Smooth muscle cell (in vitro differentiated cells): ENCODE results near the gene TENM3. TPM values are rescaled to one million over a fixed set of nuclear protein-coding genes. Genes with fewer than 3 reads are reported as not detected.

Source experiments
- DNase-seq: peaks from one replicate; lab custom pipeline; 2025; ENCODE audit not compliant: unreplicated experiment; lab: John Stamatoyannopoulos, UW
- H2AFZ ChIP-seq: fragments of 200-600 bp; sonication (generic); 2 replicates; pipeline ENCODE4 v1.6.0; 2016; ENCODE audit warnings: antibody characterized with exemption, low read depth, mild to moderate bottlenecking
- H3F3A ChIP-seq: fragments of 200-600 bp; sonication (generic); 2 replicates; pipeline ENCODE4 v1.6.0; 2017; ENCODE audit warnings: antibody characterized with exemption, low read depth
- H3K27ac ChIP-seq: fragments of 200-600 bp; sonication (generic); 2 replicates; pipeline ENCODE4 v1.5.1; 2016; ENCODE audit warnings: low read depth, mild to moderate bottlenecking
- H3K27me3 ChIP-seq: fragments of 200-600 bp; sonication (generic); 2 replicates; pipeline ENCODE4 v1.6.1; 2016; ENCODE audit warnings: low read depth, mild to moderate bottlenecking
- H3K36me3 ChIP-seq: fragments of 200-600 bp; sonication (generic); 2 replicates; pipeline ENCODE4 v1.5.1; 2016; ENCODE audit warnings: low read depth
- H3K4me1 ChIP-seq: fragments of 200-600 bp; sonication (generic); 2 replicates; pipeline ENCODE4 v1.5.1; 2016; ENCODE audit warnings: low read depth
- H3K4me2 ChIP-seq: fragments of 200-600 bp; sonication (generic); 2 replicates; pipeline ENCODE4 v1.6.0; 2016; ENCODE audit warnings: mild to moderate bottlenecking
- H3K4me3 ChIP-seq: fragments of 200-600 bp; sonication (generic); 2 replicates; pipeline ENCODE4 v1.5.1; 2016; ENCODE audit warnings: mild to moderate bottlenecking
- H3K79me2 ChIP-seq: fragments of 200-600 bp; sonication (generic); 2 replicates; pipeline ENCODE4 v1.6.0; 2016; ENCODE audit warnings: low read depth, mild to moderate bottlenecking
- H3K9ac ChIP-seq: fragments of 200-600 bp; sonication (generic); 2 replicates; pipeline ENCODE4 v1.6.0; 2016; ENCODE audit warnings: low read depth
- H3K9me3 ChIP-seq: fragments of 200-600 bp; sonication (generic); replicated peaks from 2 replicates; pipeline ENCODE4 v1.5.1; 2016; ENCODE audit warnings: low read depth
- H4K20me1 ChIP-seq: fragments of 200-600 bp; sonication (generic); 2 replicates; pipeline ENCODE4 v1.6.0; 2016; ENCODE audit warnings: low read depth
- CTCF ChIP-seq: fragments of 200-600 bp; sonication (generic); IDR thresholded peaks from 2 replicates; pipeline ENCODE4 v1.5.1; 2017; ENCODE audit warnings: borderline replicate concordance, mild to moderate bottlenecking, antibody characterized with exemption; ENCODE audit not compliant: insufficient read depth, poor library complexity, severe bottlenecking
- WGBS: methylation state at CpG from one replicate; pipeline ENCODE4 v1.1.7; 2016; ENCODE audit warnings: low lambda C conversion rate; 5-methylcytosine and 5-hydroxymethylcytosine counted together
- polyA plus RNA-seq: library from polyadenylated mRNA; unstranded; fragments of >200 nt; fragmentation: Nextera tagmentation; extraction: Ambion mirVana; gene quantifications from 2 replicates; pipeline ENCODE4 v1.2.1, GENCODE V29; 2016
- total RNA-seq: library from RNA; depleted of rRNA; stranded (reverse); fragments of >200 nt; gene quantifications from 2 replicates; pipeline ENCODE4 v1.2.3, GENCODE V29; 2014

The TENM3 gene
- total and polyA plus RNA-seq, 2 experiments from 2014 or later = 46.9 to 295 TPM

- Histone ChIP-seq H3K27ac (no peak overlapping the region), H3F3A (no peaks in the 10 kb centered on the region), H3K4me1 (no peaks in the 10 kb centered on the region), H3K27me3 (no peaks in the 10 kb centered on the region), H3K9me3 (no peaks in the 10 kb centered on the region), H3K36me3 (peaks cover 5% of the 10 kb centered on the region), H2AFZ (no peak overlapping the region), H4K20me1 (no peaks in the 10 kb centered on the region), H3K9ac (no peak overlapping the region), H3K79me2 (peaks cover 6% of the 10 kb centered on the region), H3K4me2 (no peak overlapping the region), H3K4me3 (no peak overlapping the region)
- WGBS = 84% methylated on average over 8 of the region's 8 CpGs
- DNase-seq = no peak
- no peak for TF ChIP-seq CTCF
Measured at GRCh38 chr4:182429896-182430295, 186.7 kb downstream of the TENM3 start.

GRCh38 chr4:182432819-182433218, 189.6 kb downstream of the TENM3 start:
- TF ChIP-seq CTCF = no peak
- Histone ChIP-seq H3K36me3 (peaks cover 5% of the 10 kb centered on the region), H3K4me2 (no peak overlapping the region), H2AFZ (no peak overlapping the region), H3K4me1 (no peaks in the 10 kb centered on the region), H3K27me3 (no peaks in the 10 kb centered on the region), H3F3A (no peaks in the 10 kb centered on the region), H3K9ac (no peak overlapping the region), H3K79me2 (no peaks in the 10 kb centered on the region), H3K4me3 (no peak overlapping the region), H3K27ac (no peak overlapping the region), H3K9me3 (no peaks in the 10 kb centered on the region), H4K20me1 (no peaks in the 10 kb centered on the region)
- WGBS = 100% methylated on average over 1 of the region's 1 CpG
- DNase-seq = no peak

DNA sequence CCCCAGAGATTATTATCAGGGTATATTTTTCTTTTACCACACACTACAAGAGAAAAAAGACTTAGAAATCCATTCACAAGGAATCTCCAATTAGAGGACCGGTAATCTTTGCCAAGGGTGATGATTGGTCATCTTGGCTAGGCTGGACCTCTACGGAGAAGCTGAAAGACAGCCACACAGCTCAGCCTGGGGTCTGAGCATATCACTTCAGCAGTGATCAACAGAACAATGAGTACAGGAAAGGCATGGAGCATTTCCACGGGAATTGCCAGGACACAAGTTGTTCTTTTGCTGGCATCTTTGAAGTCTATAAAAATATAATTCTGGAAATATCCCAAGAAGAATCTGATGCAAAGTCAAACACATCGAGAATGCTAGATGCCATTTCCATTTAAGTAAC, 191.5 kb downstream of the TENM3 start:
- Histone ChIP-seq H3K9ac (no peak overlapping the region), H3K36me3 (peaks cover 5% of the 10 kb centered on the region), H3K27me3 (no peaks in the 10 kb centered on the region), H3K9me3 (no peaks in the 10 kb centered on the region), H3K79me2 (no peaks in the 10 kb centered on the region), H3K4me3 (no peak overlapping the region), H3K4me1 (no peaks in the 10 kb centered on the region), H3K4me2 (no peak overlapping the region), H2AFZ (no peak overlapping the region), H4K20me1 (no peaks in the 10 kb centered on the region), H3F3A (no peaks in the 10 kb centered on the region), H3K27ac (no peak overlapping the region)
- 94% methylated on average over 4 of the region's 4 CpGs for WGBS
- TF ChIP-seq CTCF = no peak
- DNase-seq = no peak

DNA sequence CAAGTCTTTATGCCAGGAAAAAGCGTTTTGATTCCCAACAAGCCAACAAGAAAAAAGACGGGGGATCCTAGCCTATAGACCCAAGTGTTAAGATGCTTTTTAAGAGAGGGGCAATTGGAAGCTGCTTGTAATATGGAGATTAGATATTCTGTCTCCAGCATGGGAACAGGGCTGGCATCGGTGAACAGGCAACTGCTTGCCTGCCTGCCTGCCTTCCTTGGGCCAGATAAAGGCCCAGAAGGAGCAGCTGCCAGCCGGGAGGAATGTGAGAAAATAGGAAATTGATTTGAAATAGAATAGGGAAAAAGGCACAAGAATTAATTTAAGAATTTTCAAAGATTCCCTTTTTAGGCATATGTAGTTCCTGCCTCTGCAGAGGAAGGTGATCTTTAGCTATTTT, 192.2 kb downstream of the TENM3 start:
- Histone ChIP-seq H4K20me1 (no peaks in the 10 kb centered on the region), H3K9ac (no peak overlapping the region), H3K4me2 (no peak overlapping the region), H3K4me1 (no peaks in the 10 kb centered on the region), H3F3A (no peaks in the 10 kb centered on the region), H3K4me3 (no peak overlapping the region), H3K9me3 (no peaks in the 10 kb centered on the region), H3K27me3 (no peaks in the 10 kb centered on the region), H3K36me3 (peaks cover 5% of the 10 kb centered on the region), H2AFZ (no peak overlapping the region), H3K27ac (no peak overlapping the region), H3K79me2 (no peaks in the 10 kb centered on the region)
- TF ChIP-seq CTCF = no peak
- no peak for DNase-seq
- WGBS = 95% methylated on average over 4 of the region's 4 CpGs
